HG03565 (cell line): ENCODE data around the gene PPP4R3B.

Experiments used
- ATAC-seq: cut with Tn5 transposase; IDR thresholded peaks from one replicate; pipeline ENCODE4 v1.9.1; 2021; ENCODE audit warnings: mild to moderate bottlenecking, moderate library complexity; ENCODE audit not compliant: unreplicated experiment

Gene PPP4R3B

DNA sequence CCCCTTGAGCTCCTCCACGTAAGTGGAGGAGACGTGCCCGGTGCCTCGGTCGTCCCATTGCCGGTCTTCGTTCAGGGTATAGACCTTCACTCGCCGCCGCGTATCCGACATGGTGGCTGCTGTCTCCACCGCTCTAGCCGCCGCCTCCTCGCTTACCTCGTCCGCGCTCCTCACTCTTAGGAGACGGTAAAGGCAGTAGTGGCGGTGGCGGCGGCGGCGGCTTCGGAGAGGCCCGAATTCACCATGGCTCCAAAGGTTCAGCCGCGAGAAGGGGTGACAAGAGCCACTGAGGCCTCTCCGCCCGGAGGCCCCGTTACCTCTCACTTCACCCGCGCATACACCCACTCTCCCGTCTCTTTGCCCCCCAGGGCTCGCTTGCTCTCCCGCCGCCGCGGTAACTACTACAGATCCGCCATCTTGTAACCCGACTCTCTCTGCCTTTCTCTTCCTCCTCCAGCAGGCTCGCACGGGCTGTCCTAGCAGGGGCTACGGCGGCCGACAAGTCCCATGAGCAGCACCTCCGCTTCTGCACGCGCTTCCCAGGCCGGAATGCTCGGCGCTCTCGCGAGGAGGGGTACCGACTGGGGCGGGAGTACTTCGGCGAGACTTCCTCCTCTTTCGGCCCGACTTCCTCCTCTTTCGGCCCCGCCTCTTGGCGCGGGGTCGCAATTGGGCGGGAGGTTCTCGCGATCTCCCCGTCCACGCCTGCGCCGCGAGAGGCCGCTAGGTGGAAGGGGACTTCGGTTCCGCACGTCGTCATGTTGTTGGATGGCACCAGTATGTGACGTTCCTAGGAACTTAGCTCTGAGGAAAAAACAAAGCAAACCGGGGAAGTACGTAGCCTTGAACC is at the start of gene PPP4R3B:
Gene PPP4R3B (minus strand): TSS at position 448 of the 850 bp plus-strand sequence. CDS start 337 bp downstream, at position 111.
- peak; percentile 77 for ATAC-seq

- ATAC-seq, result no peak
Observed at GRCh38 chr2:55653255-55653654, 35.8 kb upstream of the PPP4R3B start.

- no peak for ATAC-seq
Observed at GRCh38 chr2:55649211-55649610, 31.8 kb upstream of the PPP4R3B start.

GRCh38 chr2:55636831-55637230 is 19.4 kb upstream of the PPP4R3B start:
- ATAC-seq, result no peak

- ATAC-seq, result no peak
Observed at GRCh38 chr2:55628931-55629330, 11.5 kb upstream of the PPP4R3B start.

DNA sequence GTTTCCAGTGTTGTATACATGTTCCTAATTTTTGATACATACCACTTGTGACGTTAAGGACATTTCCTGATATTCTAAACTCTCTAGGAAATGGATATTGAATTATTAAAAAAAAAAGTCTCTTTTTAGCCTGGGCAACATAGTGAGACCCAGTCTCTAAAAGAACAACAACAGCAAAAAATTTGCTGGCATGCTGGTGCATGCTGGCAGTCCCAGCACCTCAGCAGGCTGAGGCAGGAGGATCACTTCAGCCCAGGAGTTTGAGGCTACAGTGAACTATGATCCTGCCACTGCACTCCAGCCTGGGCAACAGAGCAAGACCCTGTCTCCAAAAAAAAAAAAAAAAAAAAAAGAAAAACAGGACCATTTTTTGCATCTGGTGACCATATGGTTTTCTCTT is 10.5 kb upstream of the PPP4R3B start:
- no peak for ATAC-seq

GRCh38 chr2:55621802-55622201 is 4.4 kb upstream of the PPP4R3B start:
- ATAC-seq, result no peak

DNA sequence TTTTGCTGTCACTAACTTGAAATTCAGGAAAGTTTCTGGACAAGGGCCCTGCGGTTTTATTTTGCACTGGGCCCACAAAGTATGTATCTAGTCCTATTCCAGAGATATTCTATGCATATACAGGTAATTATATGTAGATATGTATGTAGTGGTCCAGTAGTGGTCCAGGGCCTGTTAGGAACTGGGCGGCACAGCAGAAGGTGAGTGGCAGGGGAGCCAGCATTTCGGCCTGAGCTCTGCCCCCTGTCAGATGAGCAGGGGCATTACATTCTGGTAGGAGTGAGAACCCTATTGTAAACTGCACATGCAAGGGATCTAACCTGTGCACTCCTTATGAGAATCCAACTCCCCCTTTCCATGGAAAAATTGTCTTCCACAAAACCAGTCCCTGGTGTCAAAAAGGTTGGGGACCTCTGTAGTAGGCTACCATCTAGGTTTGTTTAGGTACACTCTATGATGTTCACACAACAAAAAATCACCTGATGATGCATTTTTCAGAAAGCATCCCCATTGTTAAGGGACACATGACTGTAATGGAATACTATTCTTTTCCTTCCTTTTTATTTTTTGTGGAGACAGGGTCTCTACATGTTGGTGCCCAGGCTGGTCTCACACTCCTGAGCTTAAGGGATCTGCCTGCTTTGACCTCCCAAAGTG is 2.8 kb upstream of the PPP4R3B start:
- no peak for ATAC-seq

DNA sequence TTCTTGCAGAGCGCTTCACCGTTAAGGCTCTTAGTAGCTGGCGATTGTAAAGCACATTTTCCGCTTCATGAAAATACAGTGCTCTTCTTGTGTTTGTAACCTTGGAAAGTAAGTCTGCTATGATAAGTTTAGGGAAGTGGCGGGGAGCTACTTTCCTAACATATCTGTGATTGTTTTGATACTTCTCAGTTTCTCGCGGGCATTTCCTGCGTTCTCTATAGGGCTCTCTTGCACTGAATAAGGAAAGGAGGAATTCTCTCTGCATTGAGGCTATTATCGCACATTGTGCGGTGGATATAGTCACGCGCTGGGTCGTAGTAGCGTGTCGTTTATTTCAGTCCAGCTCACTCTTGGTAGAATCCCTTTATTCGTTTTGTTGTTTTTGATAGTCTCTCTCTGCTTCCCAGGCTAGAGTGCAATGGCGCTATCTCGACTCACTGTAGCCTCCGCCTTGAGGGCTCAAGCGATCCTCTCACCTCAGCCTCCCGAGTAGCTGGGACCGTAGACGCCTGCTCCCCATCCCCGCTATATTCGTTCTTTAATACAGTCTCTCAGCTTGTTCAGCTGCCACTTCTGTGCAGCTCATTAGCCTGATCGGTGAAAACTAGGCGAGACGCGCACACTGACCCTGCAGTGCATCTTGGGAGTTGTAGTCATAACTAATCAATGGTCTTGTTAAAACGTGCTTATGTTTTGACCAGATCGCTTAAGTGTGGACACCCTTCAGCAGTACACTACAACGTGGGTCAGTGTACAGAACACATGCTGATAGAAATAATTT is 1.0 kb upstream of the PPP4R3B start:
- ATAC-seq, result peak; percentile 36

DNA sequence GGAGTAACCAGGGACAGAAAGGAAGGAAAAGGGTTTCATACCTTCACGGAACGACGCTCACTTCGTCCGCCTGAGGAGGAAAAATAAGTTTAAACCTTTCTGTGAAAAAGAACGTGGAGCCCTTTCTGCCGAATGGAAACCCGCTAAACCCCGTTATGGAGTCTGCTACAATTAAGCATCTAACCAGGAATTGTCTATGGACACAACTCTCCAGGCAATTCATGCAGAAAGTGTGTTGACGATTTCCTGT is 528 bp upstream of the PPP4R3B start:
- ATAC-seq, result no peak

GRCh38 chr2:55616551-55617174 is 759 bp downstream of the PPP4R3B start:
- ATAC-seq, result peak; percentile 14

DNA sequence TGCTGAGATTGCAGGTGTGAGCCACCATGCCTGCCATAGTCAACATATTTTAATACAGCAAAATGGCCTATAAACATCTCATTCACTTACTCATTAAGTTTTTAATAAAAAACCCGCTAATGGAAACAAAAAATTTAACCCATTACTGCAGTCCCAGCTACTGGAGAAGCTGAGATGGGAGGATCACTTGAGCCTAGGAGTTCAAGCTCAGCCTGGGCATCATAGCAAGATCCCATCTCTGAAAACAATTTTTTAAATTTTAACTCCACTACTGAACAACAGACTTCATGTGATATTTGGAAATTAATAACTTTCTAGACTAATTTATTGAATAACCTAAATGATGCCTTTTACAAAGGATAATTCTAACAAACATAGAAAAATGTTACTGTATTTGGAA is 5.4 kb downstream of the PPP4R3B start:
- ATAC-seq, result no peak

GRCh38 chr2:55610954-55611743 is 6.3 kb downstream of the PPP4R3B start:
- ATAC-seq, result no peak

- ATAC-seq, result no peak
Observed at GRCh38 chr2:55609938-55610578, 7.4 kb downstream of the PPP4R3B start.

DNA sequence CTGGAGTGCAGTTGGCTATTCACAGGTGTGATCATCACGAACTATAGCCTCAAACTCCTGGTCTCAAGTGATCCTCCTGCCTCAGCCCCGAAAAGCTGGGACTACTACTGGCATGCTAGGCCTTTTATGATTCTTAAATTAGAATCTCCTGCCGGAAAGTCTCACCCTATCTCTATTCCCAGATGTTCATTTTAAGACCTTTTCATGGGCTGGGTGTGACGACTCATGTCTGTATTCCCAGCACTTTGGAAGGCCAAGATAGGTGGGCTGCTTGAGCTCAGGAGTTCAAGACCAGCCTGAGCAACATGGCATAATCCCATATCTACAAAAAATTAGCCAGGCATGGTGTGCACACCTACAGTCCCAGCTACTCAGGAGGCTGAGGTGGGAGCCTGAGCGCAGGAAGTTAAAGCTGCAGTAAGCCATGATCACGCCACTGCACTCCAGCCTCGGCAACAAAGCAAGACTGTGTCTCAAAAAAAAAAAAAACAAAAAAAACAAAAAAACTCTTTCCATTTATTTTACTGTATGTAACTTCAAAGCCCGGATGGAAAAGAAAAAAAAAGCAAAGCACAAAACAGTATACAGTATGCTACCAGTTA is 8.1 kb downstream of the PPP4R3B start:
- no peak for ATAC-seq

DNA sequence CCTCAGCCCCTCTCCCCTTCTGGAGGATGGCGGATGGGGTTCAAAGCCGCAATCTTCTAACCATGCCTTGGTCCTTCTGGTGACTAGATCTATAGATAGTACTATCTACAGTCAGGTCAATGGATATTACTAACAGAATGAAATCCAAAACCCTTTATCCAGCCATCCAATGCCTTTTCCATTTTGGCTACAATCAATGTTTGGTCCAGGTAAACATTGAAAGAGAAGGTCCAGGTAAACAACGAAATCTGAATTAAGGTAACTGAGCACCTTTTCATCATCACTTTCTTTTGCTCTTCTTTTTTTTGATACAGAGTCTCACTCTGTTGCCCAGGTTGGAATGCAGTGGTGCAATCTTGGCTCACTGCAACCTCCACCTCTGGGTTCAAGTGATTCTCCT is 9.7 kb downstream of the PPP4R3B start:
- no peak for ATAC-seq

DNA sequence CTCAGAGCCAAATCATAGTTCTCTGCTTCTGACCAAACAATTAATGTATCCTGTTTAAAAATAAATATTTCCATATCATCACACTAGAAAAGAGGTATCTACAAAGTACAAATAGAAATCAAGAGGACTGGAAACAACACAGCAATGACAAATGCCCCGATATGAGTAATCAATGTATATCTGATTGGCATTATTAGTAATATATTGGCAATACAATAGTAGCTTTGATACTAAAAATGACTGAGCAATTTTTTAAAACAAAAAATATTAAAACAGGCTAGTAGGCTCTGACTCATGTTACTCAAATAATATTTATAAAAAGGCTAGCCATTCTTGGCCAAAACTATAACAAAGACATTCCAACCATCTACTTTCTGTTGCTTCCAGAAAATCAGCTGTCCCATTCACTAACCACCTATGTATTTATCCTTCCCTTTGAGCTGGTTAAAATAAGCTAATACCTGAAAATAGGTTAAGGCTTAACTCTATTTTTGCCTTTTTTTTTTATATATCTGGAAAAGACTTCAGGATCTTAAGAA is 13.3 kb downstream of the PPP4R3B start:
- ATAC-seq, result no peak

- ATAC-seq, result no peak
Observed at GRCh38 chr2:55601849-55602248, 15.6 kb downstream of the PPP4R3B start.

- no peak for ATAC-seq
Observed at GRCh38 chr2:55598056-55598795, 19.2 kb downstream of the PPP4R3B start.
